DMS53 treated with DMSO at 0.1 percent for 48 hours (cell line): ENCODE measurements around the gene SLC25A1.

Experiments
- DNase-seq: peaks from one replicate; lab custom pipeline; 2025; ENCODE audit not compliant: unreplicated experiment; lab: John Stamatoyannopoulos, UW

The SLC25A1 gene

GRCh38 chr22:19181786-19182471 lies 3.4 kb upstream of the SLC25A1 start:
- DNase-seq = no peak

- DNase-seq = no peak
Observed at GRCh38 chr22:19180740-19181410, 2.3 kb upstream of the SLC25A1 start.

- no peak for DNase-seq
Observed at GRCh38 chr22:19180234-19180633, 1.7 kb upstream of the SLC25A1 start.

GRCh38 chr22:19179497-19180048 lies 1.0 kb upstream of the SLC25A1 start:
- DNase-seq = peak; percentile 34

DNA sequence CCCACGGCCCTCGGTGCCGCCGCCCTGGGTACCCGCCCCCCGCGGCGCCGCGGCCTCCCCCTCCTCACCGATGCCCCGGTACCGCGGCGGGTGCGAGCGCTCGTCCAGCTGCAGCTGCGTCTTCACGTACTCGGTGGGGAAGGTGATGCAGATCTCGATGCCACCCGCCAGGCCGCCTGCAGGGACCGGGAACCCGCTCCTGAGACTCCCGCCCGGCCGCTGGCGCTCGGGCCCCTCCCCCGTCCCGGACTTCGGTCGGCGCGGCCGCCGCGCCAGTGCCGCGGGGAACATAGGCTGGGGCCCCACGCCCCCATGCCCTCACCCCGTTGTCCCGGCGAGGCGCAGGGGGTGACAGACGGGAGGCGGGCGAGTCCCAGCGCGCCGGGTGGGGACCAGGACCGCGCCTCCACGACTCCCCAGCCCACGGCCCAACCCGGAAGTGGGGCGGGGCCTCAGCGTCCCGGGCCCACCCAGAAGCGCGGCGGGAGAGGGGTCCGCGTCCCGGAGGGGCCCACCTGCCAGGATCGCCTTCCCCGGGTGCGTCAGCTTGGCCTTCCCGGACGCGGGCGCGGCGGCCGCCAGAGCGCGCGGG lies 375 bp downstream of the SLC25A1 start:
- DNase-seq = no peak

- DNase-seq = no peak
Observed at GRCh38 chr22:19177164-19178064, 1.1 kb downstream of the SLC25A1 start.

DNA sequence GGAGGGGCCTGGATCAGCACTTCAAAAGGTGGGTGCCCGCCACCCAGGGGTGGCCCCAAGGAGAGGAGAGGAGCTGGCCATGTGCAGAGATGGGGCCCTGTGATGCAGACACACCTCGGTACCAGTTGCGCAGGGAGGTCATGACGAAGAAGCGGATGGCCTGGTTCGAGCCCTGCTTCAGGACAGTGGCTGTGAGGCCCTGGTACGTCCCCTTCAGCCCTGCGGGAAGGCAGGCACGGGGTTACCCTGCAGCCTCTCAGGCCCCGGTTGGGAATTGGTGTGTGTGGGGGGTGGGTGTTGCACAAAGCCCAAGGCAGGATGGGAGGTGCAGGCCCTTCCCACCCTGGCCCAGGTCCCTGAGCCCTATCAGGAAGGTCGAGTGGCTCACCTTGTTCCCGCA lies 1.8 kb downstream of the SLC25A1 start:
- no peak for DNase-seq

DNA sequence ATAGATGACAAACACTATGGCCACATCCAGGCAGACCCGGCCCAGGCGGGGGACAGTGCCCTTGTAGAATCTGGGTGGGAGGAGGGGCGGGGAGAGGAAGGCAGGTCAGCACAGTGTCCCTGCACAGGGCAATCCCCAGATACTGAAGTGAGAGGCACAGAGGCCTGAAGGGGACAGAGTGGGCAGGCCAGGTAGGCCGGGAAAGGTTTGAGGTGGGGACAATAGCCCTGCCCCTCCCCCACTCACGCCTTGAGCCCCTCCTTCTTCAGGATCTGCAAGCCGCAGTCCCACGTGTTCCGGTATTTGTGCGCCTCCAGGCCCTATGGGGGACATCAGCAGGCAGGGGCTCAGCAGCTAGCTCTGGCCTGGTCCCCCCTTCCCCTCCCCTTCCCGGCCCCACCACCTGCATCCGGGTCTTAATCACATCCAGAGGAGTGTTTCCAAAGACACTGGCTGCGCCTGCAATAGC lies 2.3 kb downstream of the SLC25A1 start:
- no peak for DNase-seq

GRCh38 chr22:19175602-19176174 lies 2.8 kb downstream of the SLC25A1 start:
- no peak for DNase-seq

GRCh38 chr22:19175026-19175601 lies 3.4 kb downstream of the SLC25A1 start:
- DNase-seq = no peak

GRCh38 chr22:19174106-19175025 lies 4.2 kb downstream of the SLC25A1 start:
- no peak for DNase-seq

DNA sequence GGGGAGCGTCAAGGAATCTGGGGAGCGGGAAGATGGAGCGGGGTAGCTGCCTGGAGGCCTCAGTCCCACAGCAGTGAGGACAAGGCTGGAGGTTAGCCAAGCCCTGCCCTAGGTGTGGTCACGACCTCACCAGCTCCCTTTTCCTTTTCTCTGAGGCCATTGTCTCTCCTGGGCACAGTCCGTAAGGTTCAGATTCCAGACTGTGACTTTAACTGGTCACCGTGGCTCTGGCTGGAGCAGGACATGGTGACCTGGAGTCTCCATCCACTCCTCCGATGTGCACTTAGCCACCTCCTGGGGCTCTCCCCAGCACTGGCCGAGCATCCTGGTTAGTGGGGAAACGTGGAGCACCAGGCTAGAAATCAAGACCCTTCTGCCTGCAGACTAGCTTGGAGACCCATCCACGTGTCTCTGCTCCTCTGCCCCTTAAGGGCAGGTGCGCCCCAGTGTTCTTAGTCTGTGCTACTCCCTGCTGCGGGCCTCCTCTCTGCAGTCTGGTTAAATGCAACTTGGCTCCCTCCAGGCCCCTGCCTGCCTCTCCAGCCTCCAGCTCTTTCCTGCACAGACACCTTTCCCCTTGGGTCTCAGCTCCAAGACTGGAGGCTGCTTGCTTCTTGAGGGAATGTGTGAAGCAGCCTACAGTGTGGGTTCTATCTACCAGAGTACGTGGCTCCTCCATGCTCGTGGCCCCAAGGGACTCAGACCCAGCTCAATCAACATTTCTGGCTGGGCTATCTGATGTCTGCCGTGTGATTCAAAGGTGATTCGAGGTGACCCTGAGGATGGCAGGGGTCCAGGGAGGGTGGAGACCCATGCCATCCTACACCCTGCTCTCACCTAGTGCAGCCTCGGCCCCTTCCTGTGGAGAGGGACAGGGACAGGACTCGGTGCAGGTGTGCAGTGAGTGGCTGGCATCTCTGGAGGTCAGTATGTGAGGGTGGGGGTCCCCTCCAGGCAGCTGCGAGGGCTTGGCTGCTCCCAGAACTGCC lies 5.2 kb downstream of the SLC25A1 start:
- no peak for DNase-seq

GRCh38 chr22:19172213-19173046 lies 6.1 kb downstream of the SLC25A1 start:
- DNase-seq = no peak

DNA sequence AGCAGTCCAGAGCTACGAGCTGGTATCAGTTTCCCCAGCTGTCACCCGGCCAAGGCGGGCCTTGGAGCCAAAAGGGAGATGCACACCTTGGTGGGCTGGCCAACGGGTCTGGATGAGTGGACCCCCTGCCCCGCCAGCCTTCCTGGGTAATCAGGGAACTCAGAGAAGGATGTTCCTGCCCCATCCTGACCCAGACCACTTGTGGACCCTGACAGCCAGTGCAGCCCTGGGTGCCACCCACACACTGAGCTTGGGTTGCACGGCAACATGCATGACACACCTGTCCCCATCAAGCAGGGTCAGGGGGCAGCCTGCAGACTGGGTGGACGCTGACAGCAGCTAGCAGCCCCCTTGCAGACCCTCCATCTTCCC lies 8.6 kb downstream of the SLC25A1 start:
- no peak for DNase-seq

DNA sequence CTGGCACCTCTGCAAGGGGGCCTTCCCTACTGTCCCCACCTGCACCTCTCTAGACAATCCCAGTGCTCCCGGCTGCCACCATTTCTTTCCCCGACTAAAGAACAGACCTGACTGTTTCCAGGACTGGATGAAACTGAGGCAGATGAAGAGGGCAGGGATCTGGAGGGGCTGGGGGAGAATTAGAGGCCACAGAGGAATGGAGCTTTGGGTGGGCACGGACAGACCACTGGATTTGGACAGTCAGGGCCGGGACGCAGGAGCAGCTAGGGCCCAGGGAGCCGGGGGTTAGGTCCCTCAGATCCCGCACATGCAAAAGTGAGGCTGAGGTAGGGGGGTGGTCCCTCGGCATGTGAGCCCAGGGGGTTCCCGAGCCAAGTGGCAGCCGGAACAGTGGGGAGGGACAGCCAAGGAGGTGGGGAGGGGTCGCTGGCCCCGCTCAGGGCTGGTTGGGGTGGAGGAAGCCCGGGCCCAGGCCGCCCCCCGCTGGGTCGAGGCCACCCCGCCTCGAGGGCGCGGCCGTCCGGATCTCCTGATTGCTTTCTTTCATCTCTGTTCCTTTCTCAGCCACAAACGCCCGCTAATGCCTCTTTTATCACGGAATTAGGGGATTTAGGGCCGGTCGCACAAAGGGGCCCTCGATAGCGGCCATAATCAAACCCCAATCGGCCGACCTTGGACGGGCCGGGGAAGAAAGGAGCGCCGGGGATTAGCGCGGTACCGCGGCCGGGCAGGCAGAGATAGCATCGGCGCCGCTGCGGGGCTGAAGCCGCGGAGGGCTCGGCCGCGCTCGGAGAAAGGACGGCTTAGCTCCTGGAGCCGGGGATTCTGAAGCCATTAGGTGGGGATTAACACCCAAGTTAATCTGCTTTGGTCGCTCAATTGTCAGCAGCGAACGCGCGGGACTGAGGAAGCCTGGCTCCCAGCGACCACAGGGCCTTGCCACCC lies 9.3 kb downstream of the SLC25A1 start:
- no peak for DNase-seq
